NB4 (cell line): ENCODE data around the gene OPCML.

ENCODE experiments used
- DNase-seq: peaks from one replicate; pipeline ENCODE4 v3.0.0; 2010; ENCODE audit warnings: low read depth
- H3K4me3 ChIP-seq: one replicate; pipeline ENCODE4 v1.5.1; 2011; ENCODE audit warnings: mild to moderate bottlenecking, low read depth, low read length, moderate library complexity
- MYC ChIP-seq: IDR thresholded peaks from 2 replicates; pipeline ENCODE4 v1.6.1; 2011; ENCODE audit warnings: low read depth, low read length
- POLR2A ChIP-seq: IDR thresholded peaks from 2 replicates; pipeline ENCODE4 v1.6.1; 2011; ENCODE audit warnings: mild to moderate bottlenecking; ENCODE audit not compliant: insufficient read length; ENCODE audit errors: extremely low read depth
- TF ChIP-seq, protein P1 (sequence below): IDR thresholded peaks from one replicate; pipeline ENCODE4 v1.5.1; 2012; ENCODE audit warnings: low read depth, low read length
- TF ChIP-seq, protein P2 (sequence below): IDR thresholded peaks from 2 replicates; pipeline ENCODE4 v1.6.1; 2011; ENCODE audit warnings: low read depth, low read length

OPCML gene

DNA sequence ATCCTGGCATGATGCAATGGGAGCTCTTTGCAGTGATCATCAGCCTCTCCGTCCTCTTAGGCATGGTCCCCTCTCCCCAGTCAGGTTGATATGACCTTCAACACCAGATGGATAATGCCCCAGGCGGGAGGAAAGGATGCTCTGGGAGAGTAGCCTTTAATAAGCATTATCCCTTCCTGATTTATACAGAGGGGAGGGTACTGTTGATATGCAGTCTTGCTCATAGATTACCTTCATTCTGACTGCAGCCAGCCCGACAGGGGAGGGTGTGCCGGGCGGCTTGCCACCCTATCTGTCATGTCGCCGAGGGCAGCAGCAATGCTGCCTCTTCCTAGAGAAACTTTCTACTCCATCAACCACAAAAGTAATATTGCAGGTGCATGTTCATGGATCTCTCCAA, 497.4 kb downstream of the OPCML start:
- TF ChIP-seq MYC = no peak
- H3K4me3 ChIP-seq = no peak overlapping the region
- DNase-seq = no peak

DNA sequence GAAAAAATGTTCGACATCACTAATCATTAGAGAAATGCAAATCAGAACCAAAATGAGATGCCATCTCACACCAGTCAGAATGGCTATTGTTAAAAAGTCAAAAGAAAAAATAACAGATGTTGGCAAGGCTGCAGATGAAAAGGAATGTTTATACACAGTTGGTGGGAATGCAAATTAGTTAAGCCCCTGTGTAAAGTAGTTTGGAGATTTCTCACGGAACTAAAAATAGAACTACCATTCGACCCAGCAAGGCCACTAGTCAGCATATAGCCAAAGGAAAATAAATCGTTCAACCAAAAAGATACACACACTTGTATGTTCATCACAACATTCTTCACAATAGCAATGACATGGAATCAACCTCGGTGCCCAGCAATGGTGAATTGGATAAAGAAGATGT, 503.2 kb downstream of the OPCML start:
- TF ChIP-seq, protein P1, sequence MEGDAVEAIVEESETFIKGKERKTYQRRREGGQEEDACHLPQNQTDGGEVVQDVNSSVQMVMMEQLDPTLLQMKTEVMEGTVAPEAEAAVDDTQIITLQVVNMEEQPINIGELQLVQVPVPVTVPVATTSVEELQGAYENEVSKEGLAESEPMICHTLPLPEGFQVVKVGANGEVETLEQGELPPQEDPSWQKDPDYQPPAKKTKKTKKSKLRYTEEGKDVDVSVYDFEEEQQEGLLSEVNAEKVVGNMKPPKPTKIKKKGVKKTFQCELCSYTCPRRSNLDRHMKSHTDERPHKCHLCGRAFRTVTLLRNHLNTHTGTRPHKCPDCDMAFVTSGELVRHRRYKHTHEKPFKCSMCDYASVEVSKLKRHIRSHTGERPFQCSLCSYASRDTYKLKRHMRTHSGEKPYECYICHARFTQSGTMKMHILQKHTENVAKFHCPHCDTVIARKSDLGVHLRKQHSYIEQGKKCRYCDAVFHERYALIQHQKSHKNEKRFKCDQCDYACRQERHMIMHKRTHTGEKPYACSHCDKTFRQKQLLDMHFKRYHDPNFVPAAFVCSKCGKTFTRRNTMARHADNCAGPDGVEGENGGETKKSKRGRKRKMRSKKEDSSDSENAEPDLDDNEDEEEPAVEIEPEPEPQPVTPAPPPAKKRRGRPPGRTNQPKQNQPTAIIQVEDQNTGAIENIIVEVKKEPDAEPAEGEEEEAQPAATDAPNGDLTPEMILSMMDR = no peak
- TF ChIP-seq MYC (no peak), POLR2A (no peak)
- TF ChIP-seq, protein P2, sequence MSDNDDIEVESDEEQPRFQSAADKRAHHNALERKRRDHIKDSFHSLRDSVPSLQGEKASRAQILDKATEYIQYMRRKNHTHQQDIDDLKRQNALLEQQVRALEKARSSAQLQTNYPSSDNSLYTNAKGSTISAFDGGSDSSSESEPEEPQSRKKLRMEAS = no peak
- no peak overlapping the region for H3K4me3 ChIP-seq
- DNase-seq = no peak

DNA sequence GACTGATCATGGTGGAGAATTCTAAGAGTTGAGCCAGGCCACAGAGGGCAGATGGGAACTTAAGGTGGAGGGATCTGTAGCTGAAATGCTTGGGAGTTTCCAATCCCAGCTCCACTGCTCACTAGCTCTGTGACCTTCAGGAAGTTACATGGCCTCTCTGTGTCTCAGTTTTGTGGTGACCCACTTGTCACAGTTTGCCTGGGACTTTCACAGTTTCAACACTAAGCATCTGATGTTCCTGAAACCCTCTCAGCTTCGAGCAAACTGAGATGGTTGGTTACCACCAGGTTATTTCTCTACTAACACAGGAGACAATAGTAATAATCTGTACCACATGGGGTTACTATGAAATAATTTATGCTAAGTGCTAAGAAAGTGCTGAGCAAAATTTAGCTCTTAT, 505.3 kb downstream of the OPCML start:
- no peak for DNase-seq
- TF ChIP-seq, protein P1 = no peak
- TF ChIP-seq, protein P2 = no peak
- TF ChIP-seq POLR2A = no peak
- no peak for TF ChIP-seq MYC
- H3K4me3 ChIP-seq = no peak overlapping the region

DNA sequence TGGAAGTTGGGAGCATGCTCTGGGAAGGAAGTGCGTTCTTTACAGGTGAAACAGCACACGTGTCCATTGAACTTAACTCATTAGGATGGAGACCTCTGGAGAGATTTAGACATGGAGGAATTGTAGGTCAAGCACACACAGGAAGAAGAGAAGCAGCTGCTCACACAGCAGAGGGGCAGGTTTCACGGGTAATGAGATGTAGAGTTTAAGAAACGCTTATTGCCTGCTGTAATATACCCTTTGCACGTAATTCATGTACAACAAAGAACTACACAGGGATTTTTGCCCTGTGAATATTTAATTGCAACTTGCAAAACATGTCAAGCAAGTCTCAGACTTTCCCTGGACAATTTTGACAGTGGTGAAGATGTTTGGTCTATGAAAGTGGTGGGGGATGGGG, 508.0 kb downstream of the OPCML start:
- H3K4me3 ChIP-seq = no peak overlapping the region
- TF ChIP-seq, protein P1 = no peak
- TF ChIP-seq, protein P2 = no peak
- no peak for TF ChIP-seq POLR2A
- no peak for TF ChIP-seq MYC
- no peak for DNase-seq

DNA sequence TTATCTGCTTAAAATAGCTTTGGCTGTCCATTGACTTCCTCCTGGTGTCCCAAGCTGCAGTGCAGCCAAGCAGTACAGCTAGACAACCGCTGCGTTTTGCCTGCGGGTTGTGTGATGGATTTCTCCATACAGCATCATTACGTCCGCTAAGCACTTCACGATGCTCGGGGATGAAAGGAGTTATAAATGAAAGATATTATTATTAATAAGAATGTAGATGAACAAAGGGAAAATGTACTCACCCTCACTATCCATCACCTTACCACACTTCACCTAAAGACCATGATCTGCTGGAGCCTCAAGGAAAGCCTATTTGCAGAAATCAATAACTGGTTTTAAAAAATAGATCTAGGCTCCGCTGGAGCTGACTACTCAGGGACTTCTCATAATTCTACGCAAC, 509.1 kb downstream of the OPCML start:
- no peak for DNase-seq
- no peak overlapping the region for H3K4me3 ChIP-seq
- TF ChIP-seq, protein P1 = no peak
- no peak for TF ChIP-seq POLR2A
- TF ChIP-seq, protein P2 = no peak
- TF ChIP-seq MYC = no peak

DNA sequence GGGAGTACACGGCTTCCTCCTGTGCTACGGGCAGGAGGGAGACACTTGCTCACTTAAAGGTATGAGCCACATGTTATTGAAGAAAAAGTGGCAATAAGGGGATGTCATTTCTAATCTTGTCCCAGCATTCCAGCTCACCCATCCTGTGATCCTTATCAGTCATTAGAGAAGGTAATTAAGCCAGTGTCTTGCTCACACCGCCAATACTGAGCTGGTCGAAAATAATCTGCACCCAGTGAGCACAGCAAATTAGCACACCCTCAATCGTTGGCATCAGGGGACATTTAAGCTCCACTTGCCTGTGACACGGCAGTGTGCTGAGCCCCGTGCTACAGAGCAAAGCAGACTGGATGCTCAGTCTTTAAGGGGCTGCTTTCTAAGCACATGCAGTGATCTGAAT, 510.7 kb downstream of the OPCML start:
- no peak for DNase-seq
- no peak overlapping the region for H3K4me3 ChIP-seq
- TF ChIP-seq POLR2A (no peak), MYC (no peak)
- TF ChIP-seq, protein P2 = no peak
- TF ChIP-seq, protein P1 = no peak
